Endometrium (tissue), 2 donors: ENCODE measurements around the gene SLC30A2.

ENCODE experiments used
- FAIRE-seq: peaks from 2 replicates; lab custom pipeline; 2012; peaks lifted over from hg19 to GRCh38; lab: Jason Lieb, UNC
- donor health status: control.
- donor health status: control.

Gene SLC30A2

GRCh38 chr1:26021647-26022403, 24.1 kb downstream of the SLC30A2 start, which contains the start of gene EXTL1:
TSS of gene EXTL1 (plus strand) at chr1:26021775. CDS start at chr1:26022647, 872 bp downstream.
- FAIRE-seq, result peak; percentile 33

- FAIRE-seq, result no peak
These were observed 24.8 kb downstream of the SLC30A2 start for GRCh38 chr1:26020941-26021646.

GRCh38 chr1:26020330-26020768, 25.6 kb downstream of the SLC30A2 start:
- FAIRE-seq, result no peak

- no peak for FAIRE-seq
These were observed 26.1 kb downstream of the SLC30A2 start for GRCh38 chr1:26019641-26020315.

- no peak for FAIRE-seq
These were observed 28.3 kb downstream of the SLC30A2 start for GRCh38 chr1:26017606-26018005.

GRCh38 chr1:26016953-26017545, 28.9 kb downstream of the SLC30A2 start:
- FAIRE-seq, result no peak

GRCh38 chr1:26016258-26016952, 29.5 kb downstream of the SLC30A2 start:
- FAIRE-seq, result no peak

- no peak for FAIRE-seq
These were observed 30.6 kb downstream of the SLC30A2 start for GRCh38 chr1:26015358-26015757.

GRCh38 chr1:26014179-26014578, 31.7 kb downstream of the SLC30A2 start:
- FAIRE-seq, result no peak

GRCh38 chr1:26012864-26013263, 33.1 kb downstream of the SLC30A2 start:
- no peak for FAIRE-seq

GRCh38 chr1:26010825-26011224, 35.1 kb downstream of the SLC30A2 start:
- no peak for FAIRE-seq

GRCh38 chr1:26009796-26010447, 36.0 kb downstream of the SLC30A2 start:
- no peak for FAIRE-seq

- no peak for FAIRE-seq
These were observed 39.2 kb downstream of the SLC30A2 start for GRCh38 chr1:26006710-26007109.

GRCh38 chr1:26005434-26006105, 40.3 kb downstream of the SLC30A2 start:
- FAIRE-seq, result no peak

- no peak for FAIRE-seq
These were observed 42.2 kb downstream of the SLC30A2 start for GRCh38 chr1:26003756-26004155.

GRCh38 chr1:26003262-26003661, 42.7 kb downstream of the SLC30A2 start:
- no peak for FAIRE-seq

GRCh38 chr1:25999041-25999800, 46.7 kb downstream of the SLC30A2 start:
- no peak for FAIRE-seq

- FAIRE-seq, result peak; percentile 98
These were observed 47.8 kb downstream of the SLC30A2 start, which contains the start of gene PAFAH2 for GRCh38 chr1:25997828-25998761. TSS of gene PAFAH2 (minus strand) at chr1:25998063. CDS start at chr1:25990816, 7,247 bp downstream.
